A549 (cell line): Measurements from ENCODE around the gene EFCAB8. TPM values are rescaled to one million over a fixed set of nuclear protein-coding genes. Genes with fewer than 3 reads are reported as not detected.

Experiments used
- ATAC-seq, 2 experiments: fragments of 200-7000 bp in 1 of 2; fragments of >200 bp in 1 of 2; cut with Nextera tagmentation in 1 of 2; cut with Tn5 transposase in 1 of 2; 3 replicates each; pipeline versions ENCODE4 v1.8.0 to v1.9.1; 2018 to 2020; ENCODE audit warnings: mild to moderate bottlenecking in 1 of 2, moderate library complexity in 1 of 2
- CTCF ChIA-PET: fragments of 300-600 bp; sonication (Branson Sonifier 250); formaldehyde crosslinking; extraction: SDS; loops from one replicate; lab custom pipeline; 2021; ENCODE audit warnings: antibody characterized with exemption, inconsistent platforms; lab: Yijun Ruan, JAX
- POLR2A ChIA-PET: fragments of 350-600 bp; formaldehyde crosslinking; extraction: SDS; loops from one replicate; lab custom pipeline; 2021; ENCODE audit warnings: antibody characterized with exemption, inconsistent platforms; lab: Yijun Ruan, JAX
- DNase-seq, 2 experiments: peaks; one replicate each; pipeline versions ENCODE4 v3.0.0 to v3.0.0-alpha.2; 2011 to 2016; ENCODE audit warnings: low read depth in 1 of 2, low spot score in 1 of 2
- FAIRE-seq: peaks from 2 replicates; lab custom pipeline; 2011; peaks lifted over from hg19 to GRCh38; lab: Jason Lieb, UNC
- H3K27ac ChIP-seq, 2 experiments: fragments of >200 bp; sonication (Bioruptor Twin); formaldehyde crosslinking; 3 replicates each; pipeline ENCODE4 v1.5.1; 2016 to 2017
- H3K4me1 ChIP-seq: fragments of >200 bp; sonication (Bioruptor Twin); formaldehyde crosslinking; 3 replicates; pipeline ENCODE4 v1.6.1; 2016
- H3K4me2 ChIP-seq: fragments of >200 bp; sonication (Bioruptor Twin); formaldehyde crosslinking; 3 replicates; pipeline ENCODE4 v1.6.1; 2016
- H3K4me3 ChIP-seq: fragments of >200 bp; sonication (Bioruptor Twin); formaldehyde crosslinking; 3 replicates; pipeline ENCODE4 v1.5.1; 2016
- H3K9me3 ChIP-seq: fragments of >200 bp; sonication (Bioruptor Twin); formaldehyde crosslinking; 3 replicates; pipeline ENCODE4 v1.6.1; 2016
- CEBPB ChIP-seq, 2 experiments: fragments of >200 bp in 1 of 2; sonication (Bioruptor Twin) in 1 of 2; formaldehyde crosslinking in 1 of 2; IDR thresholded peaks; 2 replicates each; pipeline ENCODE4 v1.6.1; 2012 to 2016
- CHD2 ChIP-seq: fragments of 150-350 bp; IDR thresholded peaks from 2 replicates; pipeline ENCODE4 v1.6.1; 2014; ENCODE audit warnings: low read length; ENCODE audit not compliant: partially characterized antibody
- CHD4 ChIP-seq: fragments of 200-600 bp; sonication (generic); IDR thresholded peaks from 2 replicates; pipeline ENCODE4 v1.6.1; 2016; ENCODE audit warnings: antibody characterized with exemption, mild to moderate bottlenecking, borderline replicate concordance
- CTCF ChIP-seq: fragments of >200 bp; sonication (Bioruptor Twin); formaldehyde crosslinking; IDR thresholded peaks from 3 replicates; pipeline ENCODE4 v1.5.1; 2016
- EHF ChIP-seq: fragments of 250-450 bp; sonication (Bioruptor Pico); IDR thresholded peaks from 2 replicates; pipeline ENCODE4 v1.5.0; 2020; ENCODE audit warnings: mild to moderate bottlenecking
- EP300 ChIP-seq, 2 experiments: fragments of >200 bp; sonication (Bioruptor Twin); formaldehyde crosslinking; IDR thresholded peaks; 2 replicates in 1 of 2; 3 replicates in 1 of 2; pipeline ENCODE4 v1.6.1; 2016 to 2017
- ESRRA ChIP-seq: fragments of 150-350 bp; IDR thresholded peaks from 2 replicates; pipeline ENCODE4 v1.6.1; 2014; ENCODE audit warnings: mild to moderate bottlenecking, low read length, borderline replicate concordance
- FOSB ChIP-seq: fragments of 250-450 bp; sonication (Bioruptor Pico); IDR thresholded peaks from 2 replicates; pipeline ENCODE4 v1.5.0; 2020; ENCODE audit warnings: mild to moderate bottlenecking, moderate library complexity
- FOXS1 ChIP-seq: fragments of 250-450 bp; sonication (Bioruptor Pico); IDR thresholded peaks from 2 replicates; pipeline ENCODE4 v1.5.0; 2020; ENCODE audit warnings: mild to moderate bottlenecking, moderate library complexity
- HDAC2 ChIP-seq: fragments of 200-600 bp; sonication (generic); IDR thresholded peaks from 2 replicates; pipeline ENCODE4 v1.6.1; 2016
- HOXA7 ChIP-seq: fragments of 250-450 bp; sonication (Bioruptor Pico); IDR thresholded peaks from 2 replicates; pipeline ENCODE4 v1.5.0; 2020; ENCODE audit warnings: mild to moderate bottlenecking, moderate library complexity
- HOXB13 ChIP-seq: fragments of 250-450 bp; sonication (Bioruptor Pico); IDR thresholded peaks from 2 replicates; pipeline ENCODE4 v1.5.0; 2020; ENCODE audit warnings: low read depth, mild to moderate bottlenecking, moderate library complexity
- JUN ChIP-seq, 2 experiments: fragments of >200 bp; sonication (Bioruptor Twin); formaldehyde crosslinking; IDR thresholded peaks; 2 replicates in 1 of 2; 3 replicates in 1 of 2; pipeline ENCODE4 v1.6.1; 2016 to 2017
- MAX ChIP-seq: IDR thresholded peaks from 2 replicates; pipeline ENCODE4 v1.6.1; 2012
- NFE2L2 ChIP-seq: fragments of 150-350 bp; conservative IDR thresholded peaks from 2 replicates; pipeline ENCODE4 v1.6.1; 2014; ENCODE audit warnings: low read length
- NPAS2 ChIP-seq: fragments of 250-450 bp; sonication (Bioruptor Pico); IDR thresholded peaks from 2 replicates; pipeline ENCODE4 v1.8.0; 2022; ENCODE audit warnings: mild to moderate bottlenecking, moderate library complexity, borderline replicate concordance
- NR3C1 ChIP-seq: fragments of >200 bp; sonication (Bioruptor Twin); formaldehyde crosslinking; IDR thresholded peaks from 3 replicates; pipeline ENCODE4 v1.6.1; 2017
- PHF8 ChIP-seq: fragments of 200-600 bp; sonication (generic); IDR thresholded peaks from 2 replicates; pipeline ENCODE4 v1.6.1; 2016; ENCODE audit warnings: low read depth, mild to moderate bottlenecking, antibody characterized with exemption, moderate library complexity, borderline replicate concordance
- POLR2AphosphoS2 ChIP-seq: conservative IDR thresholded peaks from 2 replicates; pipeline ENCODE4 v1.6.1; 2012; ENCODE audit warnings: low read length, improper control_type of control experiment, inconsistent platforms
- RARB ChIP-seq: fragments of 250-450 bp; sonication (Bioruptor Pico); IDR thresholded peaks from 2 replicates; pipeline ENCODE4 v1.8.0; 2021; ENCODE audit warnings: mild to moderate bottlenecking, moderate library complexity
- SMC3 ChIP-seq: fragments of >200 bp; sonication (Bioruptor Twin); formaldehyde crosslinking; IDR thresholded peaks from 3 replicates; pipeline ENCODE4 v1.6.1; 2018; ENCODE audit warnings: inconsistent platforms
- SREBF2 ChIP-seq: fragments of 450-650 bp; IDR thresholded peaks from 2 replicates; pipeline ENCODE4 v1.6.1; 2014; ENCODE audit warnings: mild to moderate bottlenecking, moderate library complexity
- TFCP2L1 ChIP-seq: fragments of 250-450 bp; sonication (Bioruptor Pico); IDR thresholded peaks from 2 replicates; pipeline ENCODE4 v1.5.0; 2021; ENCODE audit warnings: mild to moderate bottlenecking
- ZFP36 ChIP-seq: fragments of 450-650 bp; IDR thresholded peaks from 2 replicates; pipeline ENCODE4 v1.6.1; 2014; ENCODE audit warnings: borderline replicate concordance; ENCODE audit not compliant: partially characterized antibody
- ZSCAN20 ChIP-seq: fragments of 250-450 bp; sonication (Bioruptor Pico); IDR thresholded peaks from 2 replicates; pipeline ENCODE4 v1.8.0; 2022; ENCODE audit warnings: mild to moderate bottlenecking, moderate library complexity
- WGBS: methylation state at CpG from one replicate; pipeline ENCODE4 v1.1.6; 2017; ENCODE audit errors: missing lambda C conversion rate; 5-methylcytosine and 5-hydroxymethylcytosine counted together
- polyA plus RNA-seq, 4 experiments: library from polyadenylated mRNA; depleted of rRNA in 3 of 4; stranded (reverse); fragments of >200 nt; fragmentation: RNase III in 1 of 4; extraction: RNeasy Plus Mini Kit Qiagen cat#74134 plus additional on column Dnase treatment in 1 of 4; gene quantifications; 2 replicates in 3 of 4; 3 replicates in 1 of 4; pipeline ENCODE4 v1.2.3, GENCODE V29; 2011 to 2017
- TF ChIP-seq, protein P1 (sequence below): IDR thresholded peaks from 2 replicates; pipeline ENCODE4 v1.6.1; 2012

The EFCAB8 gene
- polyA plus RNA-seq, 2 of the 4 experiments (the other 2 are of a cell fraction), result not detected

GRCh38 chr20:32971703-32972161, 113.0 kb downstream of the EFCAB8 start:
- peak overlapping the region in 1 of 2 experiments; percentile 42; a peak in 1 of 6 replicates for H3K27ac ChIP-seq
- no peak overlapping the region for H3K4me2 ChIP-seq
- 72% methylated on average over 6 of the region's 6 CpGs for WGBS
- H3K4me1 ChIP-seq, result 0 out of 3 replicates have a peak, but pooled peaks cover 4% of the 10 kb centered on the region
- TF ChIP-seq ESRRA, result no peak
- no peak for TF ChIP-seq SREBF2
- no peak for TF ChIP-seq CHD4
- ChIA-PET POLR2A (no interaction called here), CTCF (interaction anchor here (0.8 kb wide), 1 partner anchor 69 kb away, joined by 3 read pairs; no protein-coding TSS in a partner anchor)
- FAIRE-seq (no peak), DNase-seq (no peak), ATAC-seq (peak in 1 of 2 experiments; percentile 22; a peak in 2 of 6 replicates)
- no peak overlapping the region for H3K4me3 ChIP-seq
- H3K9me3 ChIP-seq, result no peaks in the 10 kb centered on the region

- H3K4me1 ChIP-seq, result 0 out of 3 replicates have a peak, but pooled peaks cover 4% of the 10 kb centered on the region
- DNase-seq, result no peak
- no peak overlapping the region for H3K4me2 ChIP-seq
- 69% methylated on average over 11 of the region's 13 CpGs for WGBS
- CTCF ChIA-PET, result interaction anchor here (0.8 to 1.1 kb wide), 2 partner anchors 9 to 70 kb away, joined by 3 read pairs; no protein-coding TSS in a partner anchor
- FAIRE-seq, result no peak
- 0 out of 6 replicates have a peak overlapping the region, but pooled peaks of 1 of the 2 experiments have one; percentile 42 for H3K27ac ChIP-seq
- TF ChIP-seq CHD2 (no peak), ZFP36 (no peak), ZSCAN20 (no peak), NR3C1 (no peak), CTCF (no peak), SMC3 (no peak), RARB (CRISPR knock-in tag) (no peak), EHF (CRISPR knock-in tag) (no peak), HDAC2 (no peak), TFCP2L1 (CRISPR knock-in tag) (no peak), MAX (no peak), NFE2L2 (no peak), JUN (IDR thresholded peaks at IDR 0.05) (no peak)
- TF ChIP-seq, all 56 proteins: peak for 0
- POLR2A ChIA-PET, result no interaction called here
- no peaks in the 10 kb centered on the region for H3K9me3 ChIP-seq
- no peak for ATAC-seq
- no peak overlapping the region for H3K4me3 ChIP-seq
These were observed 113.7 kb downstream of the EFCAB8 start for GRCh38 chr20:32972181-32973076.

DNA sequence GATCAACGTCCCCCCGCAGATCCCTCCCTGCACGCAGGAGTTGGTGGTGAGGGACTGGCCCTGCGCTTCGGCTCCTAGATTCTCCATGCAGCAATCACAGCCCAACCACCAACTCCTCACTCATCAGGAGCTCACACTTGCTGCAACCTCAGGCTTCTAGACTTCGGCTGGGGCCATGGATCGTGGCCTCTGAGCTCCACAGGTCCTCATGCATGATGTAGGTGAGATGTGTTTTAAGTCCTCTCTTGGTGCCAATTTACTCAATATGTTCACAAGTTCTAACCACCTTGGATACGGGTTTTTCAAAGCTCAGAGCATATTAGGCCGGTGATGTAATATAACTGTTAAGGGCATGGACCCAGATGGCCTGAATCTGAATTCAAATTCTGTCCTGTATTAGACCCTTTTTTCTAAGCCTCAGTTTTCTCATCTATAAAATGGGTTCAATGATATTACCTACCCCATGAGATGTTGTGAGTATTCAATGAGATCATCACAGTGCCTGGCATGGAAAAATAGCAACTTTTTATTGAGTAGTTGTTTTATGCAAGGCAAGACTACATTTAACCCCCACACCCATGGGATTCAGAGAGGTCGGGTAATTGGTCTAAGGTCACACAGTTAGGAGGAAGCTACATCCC, 114.5 kb downstream of the EFCAB8 start:
- no peak overlapping the region for H3K27ac ChIP-seq

More for the DNA sequence above, 114.5 kb downstream of the EFCAB8 start:
- Histone ChIP-seq H3K4me2 (no peak overlapping the region), H3K9me3 (no peaks in the 10 kb centered on the region)
- WGBS, result 70% methylated on average over 10 of the region's 10 CpGs
- ChIA-PET CTCF (interaction anchor here (0.6 to 1.2 kb wide), 3 partner anchors 10 to 295 kb away, joined by 3 read pairs; no protein-coding TSS in a partner anchor), POLR2A (no interaction called here)
- FAIRE-seq (no peak), DNase-seq (no peak), ATAC-seq (no peak)
- TF ChIP-seq FOXS1 (CRISPR knock-in tag), result no peak
- no peak for TF ChIP-seq POLR2AphosphoS2
- TF ChIP-seq HOXB13 (CRISPR knock-in tag), result no peak
- TF ChIP-seq PHF8, result no peak
- no peak for TF ChIP-seq FOSB (CRISPR knock-in tag)
- TF ChIP-seq EP300 (IDR thresholded peaks at IDR 0.05), result no peak
- TF ChIP-seq HDAC2, result no peak
- TF ChIP-seq NPAS2 (CRISPR knock-in tag), result no peak
- TF ChIP-seq CEBPB (IDR thresholded peaks at IDR 0.05), result no peak
- TF ChIP-seq TFCP2L1 (CRISPR knock-in tag), result no peak
- TF ChIP-seq HOXA7 (CRISPR knock-in tag), result no peak
- TF ChIP-seq CTCF, result no peak
- no peak for TF ChIP-seq RARB (CRISPR knock-in tag)
- TF ChIP-seq, protein P1, sequence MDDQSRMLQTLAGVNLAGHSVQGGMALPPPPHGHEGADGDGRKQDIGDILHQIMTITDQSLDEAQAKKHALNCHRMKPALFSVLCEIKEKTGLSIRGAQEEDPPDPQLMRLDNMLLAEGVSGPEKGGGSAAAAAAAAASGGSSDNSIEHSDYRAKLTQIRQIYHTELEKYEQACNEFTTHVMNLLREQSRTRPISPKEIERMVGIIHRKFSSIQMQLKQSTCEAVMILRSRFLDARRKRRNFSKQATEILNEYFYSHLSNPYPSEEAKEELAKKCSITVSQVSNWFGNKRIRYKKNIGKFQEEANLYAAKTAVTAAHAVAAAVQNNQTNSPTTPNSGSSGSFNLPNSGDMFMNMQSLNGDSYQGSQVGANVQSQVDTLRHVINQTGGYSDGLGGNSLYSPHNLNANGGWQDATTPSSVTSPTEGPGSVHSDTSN, result no peak
- TF ChIP-seq, all 56 proteins: peak for 0
- Histone ChIP-seq H3K4me3 (no peak overlapping the region), H3K4me1 (0 out of 3 replicates have a peak, but pooled peaks cover 4% of the 10 kb centered on the region)
